Uterus (tissue), 2 donors: ENCODE data around the gene KISS1.

Source experiments
- CTCF ChIP-seq, 4 experiments: fragments of 200-600 bp in 2 of 4; fragments of 450-650 bp in 2 of 4; sonication (generic) in 2 of 4; IDR thresholded peaks; one replicate each; pipeline ENCODE4 v1.5.1; 2016 to 2019; ENCODE audit warnings: antibody characterized with exemption in 4 of 4, mild to moderate bottlenecking in 2 of 4, moderate library complexity in 1 of 4
- POLR2A ChIP-seq, 2 donors: fragments of 450-650 bp; IDR thresholded peaks; one replicate each; pipeline ENCODE4 v1.6.1; 2016; ENCODE audit warnings: antibody characterized with exemption in 2 of 2, mild to moderate bottlenecking in 1 of 2, moderate library complexity in 1 of 2

DNA sequence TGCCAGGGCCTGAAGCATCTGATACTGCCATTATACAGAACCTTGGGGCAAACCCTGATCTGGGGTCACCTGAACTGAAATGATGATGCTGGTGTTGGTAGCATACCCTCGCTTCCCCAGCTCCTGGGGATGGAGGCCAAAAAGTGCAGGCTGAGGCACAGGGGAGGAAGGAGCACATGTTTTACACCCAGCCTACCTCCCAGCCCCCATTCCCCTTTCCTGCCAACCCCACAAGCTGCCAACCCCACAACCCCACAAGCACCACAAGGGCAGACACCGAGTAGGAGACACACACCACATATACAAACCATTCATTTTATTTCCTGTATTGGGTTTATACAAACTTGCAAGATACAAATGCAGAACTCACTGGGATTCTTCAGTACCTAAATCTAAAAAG, 22.3 kb upstream of the KISS1 start:
- TF ChIP-seq POLR2A (IDR thresholded peaks at IDR 0.05): no peak
- TF ChIP-seq CTCF (IDR thresholded peaks at IDR 0.05): no peak
